ENCODE data around the gene HRCT1. TPM values are rescaled to one million over a fixed set of nuclear protein-coding genes. Genes with fewer than 3 reads are reported as not detected.

Gene HRCT1
- total and polyA plus RNA-seq, 2 donors (not counting 3 experiments of a cell fraction or from before 2014, with no cell fraction given): 1.2 to 7.0 TPM

GRCh38 chr9:35861161-35861897, 44.7 kb upstream of the HRCT1 start:
- BruUV-seq (replicated peaks): no TSS peak
- no peak for FAIRE-seq
- Histone ChIP-seq H3K9me1 (replicated peaks; ENCODE audit: control insufficient read depth, extremely low read depth, insufficient read depth, low read length) (no peaks in the 10 kb centered on the region), H3K4me1 (ENCODE audit: control insufficient read depth, extremely low read depth, insufficient read depth, low read length) (no peaks in the 10 kb centered on the region), H3K4me3 (replicated peaks in 1 of 3; ENCODE audit: insufficient read depth in 1 of 3, low read depth in 1 of 3, low read length in 3 of 3) (no peak overlapping the region), H3K36me3 (ENCODE audit: control insufficient read depth in 2 of 2, extremely low read depth in 1 of 2, insufficient read depth in 2 of 2, low read length in 2 of 2) (no peaks in the 10 kb centered on the region), H3K9ac (replicated peaks; ENCODE audit: extremely low read depth, insufficient read depth, low read length) (no peak overlapping the region), H3K27me3 (ENCODE audit: control insufficient read depth in 2 of 2, insufficient read depth in 2 of 2, low read length in 2 of 2) (peaks cover 10 to 40% of the 10 kb centered on the region in 2 experiments), H3K4me2 (ENCODE audit: insufficient read depth, low read length) (no peak overlapping the region), H3K9me3 (replicated peaks; ENCODE audit: control insufficient read depth, insufficient read depth, low read length) (no peaks in the 10 kb centered on the region), H2AFZ (ENCODE audit: low read depth, low read length) (no peak overlapping the region), H3K79me2 (ENCODE audit: control insufficient read depth, insufficient read depth, low read length) (no peaks in the 10 kb centered on the region), H3K27ac (ENCODE audit: insufficient read depth, low read depth, low read length) (no peak overlapping the region), H4K20me1 (replicated peaks; ENCODE audit: control insufficient read depth, extremely low read depth, insufficient read depth, low read length) (no peaks in the 10 kb centered on the region)
- dilution Hi-C loops (cut with MboI; ENCODE audit: extremely low pct_ligation_motif_present, low sequenced_read_pairs): no loop called here
- DNase-seq (ENCODE audit: low read depth, low spot score): no peak
- intact Hi-C loops (cut with micrococcal nuclease): no loop called here
- TF ChIP-seq CTCF (IDR thresholded peaks at IDR 0.05; ENCODE audit: extremely low read depth in 1 of 2, insufficient read depth in 1 of 2, low read depth in 1 of 2, low read length in 2 of 2) (no peak), POLR2AphosphoS5 (IDR thresholded peaks at IDR 0.05; ENCODE audit: insufficient read depth, low read depth, low read length) (no peak), EZH2 (IDR thresholded peaks at IDR 0.05; ENCODE audit: borderline replicate concordance, low read depth, low read length, severe bottlenecking) (no peak), MYC (IDR thresholded peaks at IDR 0.05; ENCODE audit: low read depth, low read length) (no peak), JUN (IDR thresholded peaks at IDR 0.05; ENCODE audit: borderline replicate concordance, insufficient read depth, insufficient read length, low read depth) (no peak)
- ChIA-PET CTCF (interaction anchor here (1.1 to 4.8 kb wide), 3 partner anchors 10 to 93 kb away, joined by 3 to 27 read pairs (median 13); partner anchors contain the start of gene OR13J1), POLR2A (no interaction called here)
